ENCODE results near the gene ERCC6L2. TPM values are rescaled to one million over a fixed set of nuclear protein-coding genes. Genes with fewer than 3 reads are reported as not detected.

Gene ERCC6L2
- total RNA-seq, 3 donors from 2014 or later (not counting 1 experiment from before 2014, with no cell fraction given), result 37.1 to 45.8 (median 38.6) TPM

DNA sequence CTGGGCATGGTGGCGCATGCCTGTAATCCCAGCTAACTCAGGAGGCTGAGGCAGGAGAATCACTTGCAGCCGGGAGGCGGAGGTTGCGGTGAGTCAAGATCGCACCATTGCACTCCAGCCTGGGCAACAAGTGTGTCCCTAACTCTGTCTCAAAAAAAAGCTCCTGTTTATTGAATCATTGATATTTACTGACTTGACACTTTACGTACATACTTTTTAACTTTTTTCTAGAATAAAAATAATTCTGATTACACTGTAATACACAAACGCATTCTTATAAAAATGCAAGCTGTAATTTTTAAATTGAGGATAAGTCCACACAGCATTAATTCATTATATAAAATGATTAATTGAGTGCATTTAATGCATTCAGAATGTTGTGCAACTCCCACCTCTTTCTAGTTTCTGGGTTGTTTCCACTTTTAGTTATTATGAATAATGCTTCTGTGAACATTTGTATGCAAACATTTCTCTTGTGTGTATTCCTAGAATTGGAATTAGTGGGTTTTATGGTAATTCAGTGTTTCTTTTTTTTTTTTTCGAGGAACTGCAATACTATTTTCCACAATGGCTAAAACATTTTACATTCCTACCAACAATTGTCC is 15.7 kb downstream of the ERCC6L2 start:
- H3K9me3 Mint-ChIP-seq, result no peaks in the 10 kb centered on the region
- DNase-seq (no peak), ATAC-seq (no peak)
- peaks cover 24 to 28% of the 10 kb centered on the region in 2 donors for H3K4me1 Mint-ChIP-seq
- no peak overlapping the region for H3K4me3 Mint-ChIP-seq
- TF ChIP-seq, protein P1, sequence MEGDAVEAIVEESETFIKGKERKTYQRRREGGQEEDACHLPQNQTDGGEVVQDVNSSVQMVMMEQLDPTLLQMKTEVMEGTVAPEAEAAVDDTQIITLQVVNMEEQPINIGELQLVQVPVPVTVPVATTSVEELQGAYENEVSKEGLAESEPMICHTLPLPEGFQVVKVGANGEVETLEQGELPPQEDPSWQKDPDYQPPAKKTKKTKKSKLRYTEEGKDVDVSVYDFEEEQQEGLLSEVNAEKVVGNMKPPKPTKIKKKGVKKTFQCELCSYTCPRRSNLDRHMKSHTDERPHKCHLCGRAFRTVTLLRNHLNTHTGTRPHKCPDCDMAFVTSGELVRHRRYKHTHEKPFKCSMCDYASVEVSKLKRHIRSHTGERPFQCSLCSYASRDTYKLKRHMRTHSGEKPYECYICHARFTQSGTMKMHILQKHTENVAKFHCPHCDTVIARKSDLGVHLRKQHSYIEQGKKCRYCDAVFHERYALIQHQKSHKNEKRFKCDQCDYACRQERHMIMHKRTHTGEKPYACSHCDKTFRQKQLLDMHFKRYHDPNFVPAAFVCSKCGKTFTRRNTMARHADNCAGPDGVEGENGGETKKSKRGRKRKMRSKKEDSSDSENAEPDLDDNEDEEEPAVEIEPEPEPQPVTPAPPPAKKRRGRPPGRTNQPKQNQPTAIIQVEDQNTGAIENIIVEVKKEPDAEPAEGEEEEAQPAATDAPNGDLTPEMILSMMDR (IDR thresholded peaks at IDR 0.05), result no peak
- intact Hi-C loops (cut with micrococcal nuclease), result no loop called here
- Histone ChIP-seq H3K36me3 (ENCODE audit: control insufficient read depth, insufficient read depth, low read length) (no peaks in the 10 kb centered on the region), H3K27ac (ENCODE audit: low read length) (no peak overlapping the region), H3K9me3 (ENCODE audit: control insufficient read depth, insufficient read depth, low read length) (no peaks in the 10 kb centered on the region), H3K4me1 (ENCODE audit: control insufficient read depth, insufficient read depth, low read length) (no peaks in the 10 kb centered on the region), H3K27me3 (ENCODE audit: control insufficient read depth, insufficient read depth, low read length) (no peaks in the 10 kb centered on the region), H3K4me3 (ENCODE audit: low read length) (no peak overlapping the region)
- 98% methylated on average over 5 of the region's 8 CpGs for WGBS (ENCODE audit: insufficient coverage)
- H3K36me3 Mint-ChIP-seq, result peaks cover 14% of the 10 kb centered on the region
- H3K27me3 Mint-ChIP-seq (ENCODE audit: low read depth in 2 of 2), result no peaks in the 10 kb centered on the region
- no peak overlapping the region for H3K27ac Mint-ChIP-seq

DNA sequence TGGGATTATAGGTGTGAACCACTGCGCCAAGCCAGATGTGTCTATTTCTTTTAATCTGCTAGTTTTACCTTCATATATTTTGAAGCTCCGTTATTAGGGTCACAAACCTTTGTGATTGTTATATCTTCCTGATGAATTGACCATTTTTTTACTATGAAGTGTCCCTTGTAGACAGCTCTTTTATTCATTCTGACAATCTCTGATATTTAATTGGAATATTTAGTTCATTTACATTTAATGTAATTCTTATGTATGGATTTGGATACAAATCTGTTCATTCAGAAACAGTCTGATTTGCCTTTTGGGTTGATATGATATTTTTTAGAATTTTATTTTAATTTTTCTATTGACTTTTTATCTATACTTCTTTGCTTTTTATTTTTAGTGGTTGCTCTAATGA is 17.2 kb downstream of the ERCC6L2 start:
- Mint-ChIP-seq H3K4me1 (peaks cover 28 to 33% of the 10 kb centered on the region in 2 donors), H3K4me3 (no peak overlapping the region), H3K36me3 (peaks cover 14% of the 10 kb centered on the region), H3K27ac (no peak overlapping the region), H3K27me3 (ENCODE audit: low read depth in 2 of 2) (no peaks in the 10 kb centered on the region), H3K9me3 (no peaks in the 10 kb centered on the region)
- WGBS (ENCODE audit: insufficient coverage), result 100% methylated on average over 2 of the region's 2 CpGs
- H3K36me3 ChIP-seq (ENCODE audit: control insufficient read depth, insufficient read depth, low read length), result no peaks in the 10 kb centered on the region
- no peaks in the 10 kb centered on the region for H3K4me1 ChIP-seq (ENCODE audit: control insufficient read depth, insufficient read depth, low read length)
- H3K27me3 ChIP-seq (ENCODE audit: control insufficient read depth, insufficient read depth, low read length), result no peaks in the 10 kb centered on the region
- no peak overlapping the region for H3K27ac ChIP-seq (ENCODE audit: low read length)
- no peaks in the 10 kb centered on the region for H3K9me3 ChIP-seq (ENCODE audit: control insufficient read depth, insufficient read depth, low read length)
- H3K4me3 ChIP-seq (ENCODE audit: low read length), result no peak overlapping the region
- TF ChIP-seq, protein P1 (IDR thresholded peaks at IDR 0.05), result no peak
- no peak for DNase-seq
- intact Hi-C loops (cut with micrococcal nuclease), result no loop called here
- ATAC-seq, result no peak

DNA sequence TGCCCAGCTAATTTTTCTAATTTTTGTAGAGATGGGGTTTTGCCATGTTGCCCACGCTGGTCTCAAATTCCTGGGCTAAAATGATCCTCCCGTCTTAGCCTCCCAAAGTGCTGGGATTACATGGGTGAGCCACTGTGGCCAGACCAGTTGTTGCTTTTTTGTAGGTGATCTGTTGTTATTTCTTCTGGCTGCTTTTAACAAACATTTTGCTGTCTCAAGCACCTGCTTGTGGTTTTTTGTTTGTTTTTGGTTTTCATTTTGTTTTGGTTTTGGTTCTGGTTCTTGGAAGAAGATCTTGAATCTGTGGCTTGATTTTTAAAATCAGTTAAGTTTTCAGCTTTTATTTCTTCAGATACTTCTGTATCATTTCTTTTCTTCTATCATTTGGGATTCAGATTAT is 21.1 kb downstream of the ERCC6L2 start:
- TF ChIP-seq, protein P1 (IDR thresholded peaks at IDR 0.05), result no peak
- Mint-ChIP-seq H3K36me3 (peaks cover 14% of the 10 kb centered on the region), H3K4me1 (peaks cover 19 to 23% of the 10 kb centered on the region in 2 donors), H3K9me3 (no peaks in the 10 kb centered on the region), H3K4me3 (no peak overlapping the region), H3K27ac (peak overlapping the region; percentile 46 to 58), H3K27me3 (ENCODE audit: low read depth in 2 of 2) (no peaks in the 10 kb centered on the region)
- intact Hi-C loops (cut with micrococcal nuclease), result no loop called here
- WGBS (ENCODE audit: insufficient coverage), result 86% methylated on average over 2 of the region's 2 CpGs
- Histone ChIP-seq H3K4me3 (ENCODE audit: low read length) (no peak overlapping the region), H3K4me1 (ENCODE audit: control insufficient read depth, insufficient read depth, low read length) (no peaks in the 10 kb centered on the region), H3K9me3 (ENCODE audit: control insufficient read depth, insufficient read depth, low read length) (no peaks in the 10 kb centered on the region), H3K27me3 (ENCODE audit: control insufficient read depth, insufficient read depth, low read length) (no peaks in the 10 kb centered on the region), H3K36me3 (ENCODE audit: control insufficient read depth, insufficient read depth, low read length) (no peaks in the 10 kb centered on the region), H3K27ac (ENCODE audit: low read length) (no peak overlapping the region)
- no peak for DNase-seq
- no peak for ATAC-seq

DNA sequence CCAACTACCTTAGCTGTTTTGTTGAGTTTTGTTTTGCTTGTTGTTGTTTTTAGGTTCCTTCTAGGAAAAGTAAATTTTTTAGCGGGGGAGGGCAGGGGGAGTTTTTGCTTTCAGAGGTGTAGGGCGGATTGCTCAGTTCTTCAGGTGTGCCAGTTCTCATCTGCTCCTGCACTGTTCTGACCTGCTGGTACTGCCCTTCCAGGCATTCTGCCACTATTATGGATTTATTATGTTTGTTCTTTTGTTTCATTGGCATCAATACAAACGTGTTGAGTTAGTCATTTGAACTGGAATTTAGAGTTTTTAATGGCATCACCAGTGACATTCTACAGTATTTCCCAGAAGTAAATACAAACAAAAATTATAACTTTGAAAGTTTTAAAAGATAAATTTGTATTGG is 26.0 kb downstream of the ERCC6L2 start:
- H3K4me1 ChIP-seq (ENCODE audit: control insufficient read depth, insufficient read depth, low read length), result no peaks in the 10 kb centered on the region
- Mint-ChIP-seq H3K27me3 (ENCODE audit: low read depth in 2 of 2) (no peaks in the 10 kb centered on the region), H3K9me3 (no peaks in the 10 kb centered on the region), H3K27ac (no peak overlapping the region), H3K36me3 (no peaks in the 10 kb centered on the region), H3K4me1 (peaks cover 11% of the 10 kb centered on the region in 2 donors), H3K4me3 (no peak overlapping the region)
- no peak for ATAC-seq
- H3K36me3 ChIP-seq (ENCODE audit: control insufficient read depth, insufficient read depth, low read length), result no peaks in the 10 kb centered on the region
- no peaks in the 10 kb centered on the region for H3K27me3 ChIP-seq (ENCODE audit: control insufficient read depth, insufficient read depth, low read length)
- TF ChIP-seq, protein P1 (IDR thresholded peaks at IDR 0.05), result no peak
- H3K27ac ChIP-seq (ENCODE audit: low read length), result no peak overlapping the region
- no peaks in the 10 kb centered on the region for H3K9me3 ChIP-seq (ENCODE audit: control insufficient read depth, insufficient read depth, low read length)
- intact Hi-C loops (cut with micrococcal nuclease), result no loop called here
- DNase-seq, result no peak
- WGBS (ENCODE audit: insufficient coverage), result 98% methylated on average over 2 of the region's 3 CpGs
- H3K4me3 ChIP-seq (ENCODE audit: low read length), result no peak overlapping the region
